HepG2 (cell line): Measurements from ENCODE around the gene CAD. TPM values are rescaled to one million over a fixed set of nuclear protein-coding genes. Genes with fewer than 3 reads are reported as not detected.

Experiments used
- AKAP8 ChIP-seq: sonication (generic); formaldehyde crosslinking; IDR thresholded peaks from 2 replicates; pipeline ENCODE4 v1.5.1; 2020; ENCODE audit warnings: mild to moderate bottlenecking, missing genetic modification reagents
- BHLHE40 ChIP-seq: IDR thresholded peaks from 2 replicates; pipeline ENCODE4 v1.6.1; 2011; ENCODE audit warnings: low read length, improper control_type of control experiment
- GATAD1 ChIP-seq: IDR thresholded peaks from 2 replicates; pipeline ENCODE4 v1.6.1; 2016; ENCODE audit warnings: missing genetic modification reagents, missing compliant biosample characterization
- HCFC1 ChIP-seq: fragments of 150-350 bp; IDR thresholded peaks from 2 replicates; pipeline ENCODE4 v1.6.1; 2014; ENCODE audit warnings: low read depth, low read length
- KAT8 ChIP-seq: IDR thresholded peaks from 2 replicates; pipeline ENCODE4 v1.6.1; 2016; ENCODE audit warnings: missing genetic modification reagents, missing compliant biosample characterization
- MEIS1 ChIP-seq: sonication (generic); formaldehyde crosslinking; IDR thresholded peaks from 2 replicates; pipeline ENCODE4 v1.9.0; 2021; ENCODE audit warnings: mild to moderate bottlenecking, missing genetic modification reagents, moderate library complexity, borderline replicate concordance
- MIXL1 ChIP-seq: IDR thresholded peaks from 2 replicates; pipeline ENCODE4 v1.6.1; 2016
- NONO ChIP-seq, 2 experiments: fragments of 450-650 bp in 1 of 2; sonication (generic) in 1 of 2; formaldehyde crosslinking in 1 of 2; IDR thresholded peaks in 1 of 2; conservative IDR thresholded peaks in 1 of 2; 2 replicates each; pipeline versions ENCODE4 v1.6.1 to v1.8.0; 2017 to 2022; ENCODE audit warnings: mild to moderate bottlenecking in 1 of 2, missing genetic modification reagents in 1 of 2, moderate library complexity in 1 of 2
- REL ChIP-seq: sonication (generic); formaldehyde crosslinking; conservative IDR thresholded peaks from 2 replicates; pipeline ENCODE4 v1.8.0; 2022; ENCODE audit warnings: mild to moderate bottlenecking, missing genetic modification reagents, moderate library complexity
- SAFB2 ChIP-seq: sonication (generic); formaldehyde crosslinking; IDR thresholded peaks from 2 replicates; pipeline ENCODE4 v1.5.1; 2020; ENCODE audit warnings: missing genetic modification reagents, low read depth, mild to moderate bottlenecking, borderline replicate concordance
- SKI ChIP-seq: fragments of 450-650 bp; IDR thresholded peaks from one replicate; pipeline ENCODE4 v1.6.1; 2018; ENCODE audit warnings: mild to moderate bottlenecking; ENCODE audit not compliant: partially characterized antibody
- SP1 ChIP-seq, 2 experiments: fragments of 450-650 bp in 1 of 2; sonication (generic) in 1 of 2; formaldehyde crosslinking in 1 of 2; IDR thresholded peaks; 2 replicates each; pipeline versions ENCODE4 v1.4.0 to v1.6.1; 2016 to 2020; ENCODE audit warnings: missing genetic modification reagents in 1 of 2
- TGIF2 ChIP-seq: IDR thresholded peaks from 2 replicates; pipeline ENCODE4 v1.6.1; 2016; ENCODE audit warnings: control low read depth, missing compliant biosample characterization
- TMF1 ChIP-seq: sonication (generic); formaldehyde crosslinking; IDR thresholded peaks from 2 replicates; pipeline ENCODE4 v1.8.1; 2022; ENCODE audit warnings: low read depth, missing genetic modification reagents
- ZBTB7A ChIP-seq: sonication (generic); formaldehyde crosslinking; IDR thresholded peaks from 2 replicates; pipeline ENCODE4 v1.8.0; 2022; ENCODE audit warnings: mild to moderate bottlenecking, missing genetic modification reagents
- ZC3H13 ChIP-seq: sonication (generic); formaldehyde crosslinking; IDR thresholded peaks from 2 replicates; pipeline ENCODE4 v1.8.1; 2023; ENCODE audit warnings: mild to moderate bottlenecking, missing genetic modification reagents, moderate library complexity
- ZKSCAN8 ChIP-seq: IDR thresholded peaks from 2 replicates; pipeline ENCODE4 v1.6.1; 2016; ENCODE audit warnings: borderline replicate concordance, missing genetic modification reagents, missing compliant biosample characterization
- ZNF225 ChIP-seq: sonication (generic); formaldehyde crosslinking; IDR thresholded peaks from 2 replicates; pipeline ENCODE4 v1.4.0; 2020; ENCODE audit warnings: mild to moderate bottlenecking, missing genetic modification reagents
- ZNF24 ChIP-seq: fragments of 450-650 bp; IDR thresholded peaks from 2 replicates; pipeline ENCODE4 v1.6.1; 2017; ENCODE audit warnings: antibody characterized with exemption, mild to moderate bottlenecking
- ZNF253 ChIP-seq: sonication (generic); formaldehyde crosslinking; IDR thresholded peaks from 2 replicates; pipeline ENCODE4 v1.8.0; 2022; ENCODE audit warnings: mild to moderate bottlenecking, missing genetic modification reagents, borderline replicate concordance
- ZNF562 ChIP-seq: sonication (generic); formaldehyde crosslinking; IDR thresholded peaks from 2 replicates; pipeline ENCODE4 v1.8.0; 2022; ENCODE audit warnings: missing genetic modification reagents, borderline replicate concordance
- ZNF746 ChIP-seq: sonication (generic); formaldehyde crosslinking; IDR thresholded peaks from 2 replicates; pipeline ENCODE4 v1.8.0; 2022; ENCODE audit warnings: mild to moderate bottlenecking, missing genetic modification reagents
- polyA plus RNA-seq, 8 experiments: library from polyadenylated mRNA; depleted of rRNA in 3 of 8; stranded (reverse) in 7 of 8; unstranded in 1 of 8; fragments of >200 nt; fragmentation: Illumina TruSeq in 4 of 8; extraction: Trizol in 4 of 8; gene quantifications; 2 replicates each; pipeline versions ENCODE4 v1.2.1 to v1.2.3, GENCODE V29; 2011 to 2016; ENCODE audit warnings: low read depth in 4 of 8, missing spikeins in 1 of 8, mixed read lengths in 1 of 8; ENCODE audit not compliant: insufficient read depth in 1 of 8
- total RNA-seq, 5 experiments: library from RNA; depleted of rRNA; stranded (reverse); fragments of >200 nt; fragmentation: Illumina TruSeq; extraction: Trizol; gene quantifications; 2 replicates each; pipeline ENCODE4 v1.2.3, GENCODE V29; 2016; ENCODE audit warnings: low read depth in 1 of 5
- TF ChIP-seq, protein P1 (sequence below): sonication (generic); formaldehyde crosslinking; IDR thresholded peaks from 2 replicates; pipeline ENCODE4 v1.4.0; 2020; ENCODE audit warnings: mild to moderate bottlenecking, missing genetic modification reagents
- TF ChIP-seq, protein P2 (sequence below): sonication (generic); formaldehyde crosslinking; conservative IDR thresholded peaks from 2 replicates; pipeline ENCODE4 v1.8.0; 2022; ENCODE audit warnings: low read depth, missing genetic modification reagents
- TF ChIP-seq, protein P3 (sequence below): sonication (generic); formaldehyde crosslinking; IDR thresholded peaks from 2 replicates; pipeline ENCODE4 v1.4.0; 2020; ENCODE audit warnings: missing genetic modification reagents

CAD gene
- total and polyA plus RNA-seq, 2 of the 13 experiments (the other 11 are each of a cell fraction or from before 2014, with no cell fraction given), result 21.7 to 37.0 TPM

DNA sequence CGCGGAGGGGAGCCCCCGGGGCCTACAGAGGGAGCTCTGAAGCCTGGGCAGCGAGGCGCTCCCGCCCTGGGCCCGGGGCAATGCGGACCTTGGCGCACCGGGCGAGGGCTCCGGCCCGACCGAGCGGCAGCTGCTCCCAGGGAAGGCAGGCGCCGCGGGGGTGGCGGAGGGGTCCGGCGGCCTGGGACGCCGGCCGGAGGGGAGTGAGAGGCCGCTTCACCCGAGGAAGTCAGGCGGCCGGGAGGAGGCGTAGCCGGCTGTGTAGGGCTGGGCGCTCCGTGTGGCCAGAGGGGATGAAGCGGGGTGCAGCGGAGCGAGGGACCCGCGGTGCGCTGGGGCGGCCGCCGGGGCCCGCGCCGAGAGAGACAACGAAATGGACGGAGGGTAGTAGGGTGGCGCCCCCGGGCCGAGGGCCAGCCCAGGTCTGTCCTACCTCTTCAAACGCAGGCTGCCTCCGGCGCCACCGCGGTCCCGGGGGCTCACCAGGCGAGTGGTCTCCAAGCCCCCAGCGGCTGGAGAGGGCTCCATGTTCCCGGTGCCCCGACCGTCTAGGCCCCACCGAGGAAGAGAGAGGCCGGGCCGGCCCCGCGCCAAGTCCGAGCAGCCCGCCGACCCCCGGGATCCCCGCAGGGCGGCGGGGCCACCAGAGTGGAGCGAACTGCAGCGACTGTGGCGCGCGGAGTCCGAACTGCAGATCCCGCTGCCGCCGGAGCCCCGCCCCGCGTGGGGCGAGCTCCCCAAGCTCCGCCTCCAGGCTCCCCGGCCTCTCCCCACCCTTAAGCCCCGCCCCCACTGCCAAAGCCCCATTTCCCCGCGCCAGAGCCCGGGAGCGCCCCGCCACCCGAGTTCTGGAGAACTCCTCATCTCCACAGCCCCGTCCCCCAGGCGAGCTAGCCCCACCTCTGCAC is 45.5 kb downstream of the CAD start, which contains the start of gene SLC30A3 (continued):
- TF ChIP-seq BHLHE40 (no peak), ZNF562 (no peak), AKAP8 (CRISPR knock-in tag) (no peak), SAFB2 (CRISPR knock-in tag) (no peak), ZNF225 (CRISPR knock-in tag) (no peak), ZNF24 (no peak), SKI (no peak), KAT8 (CRISPR knock-in tag) (no peak), ZC3H13 (CRISPR knock-in tag) (no peak), MEIS1 (CRISPR knock-in tag) (no peak), GATAD1 (CRISPR knock-in tag) (no peak), SP1 (IDR thresholded peaks at IDR 0.05) (no peak), SP1 (CRISPR knock-in tag; IDR thresholded peaks at IDR 0.05) (no peak), ZNF746 (CRISPR knock-in tag) (no peak), REL (no peak), ZNF253 (CRISPR knock-in tag) (0 out of 2 replicates have a peak, but pooled peaks have one; percentile 33), TGIF2 (CRISPR knock-in tag) (no peak), ZKSCAN8 (CRISPR knock-in tag) (no peak), NONO (IDR thresholded peaks at IDR 0.05) (no peak), NONO (CRISPR knock-in tag; conservative IDR thresholded peaks at IDR 0.05) (no peak), HCFC1 (no peak), ZBTB7A (CRISPR knock-in tag) (no peak), TMF1 (CRISPR knock-in tag) (no peak), MIXL1 (CRISPR knock-in tag) (no peak)
- TF ChIP-seq, protein P1, sequence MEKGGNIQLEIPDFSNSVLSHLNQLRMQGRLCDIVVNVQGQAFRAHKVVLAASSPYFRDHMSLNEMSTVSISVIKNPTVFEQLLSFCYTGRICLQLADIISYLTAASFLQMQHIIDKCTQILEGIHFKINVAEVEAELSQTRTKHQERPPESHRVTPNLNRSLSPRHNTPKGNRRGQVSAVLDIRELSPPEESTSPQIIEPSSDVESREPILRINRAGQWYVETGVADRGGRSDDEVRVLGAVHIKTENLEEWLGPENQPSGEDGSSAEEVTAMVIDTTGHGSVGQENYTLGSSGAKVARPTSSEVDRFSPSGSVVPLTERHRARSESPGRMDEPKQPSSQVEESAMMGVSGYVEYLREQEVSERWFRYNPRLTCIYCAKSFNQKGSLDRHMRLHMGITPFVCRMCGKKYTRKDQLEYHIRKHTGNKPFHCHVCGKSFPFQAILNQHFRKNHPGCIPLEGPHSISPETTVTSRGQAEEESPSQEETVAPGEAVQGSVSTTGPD (CRISPR knock-in tag), result no peak
- TF ChIP-seq, protein P2, sequence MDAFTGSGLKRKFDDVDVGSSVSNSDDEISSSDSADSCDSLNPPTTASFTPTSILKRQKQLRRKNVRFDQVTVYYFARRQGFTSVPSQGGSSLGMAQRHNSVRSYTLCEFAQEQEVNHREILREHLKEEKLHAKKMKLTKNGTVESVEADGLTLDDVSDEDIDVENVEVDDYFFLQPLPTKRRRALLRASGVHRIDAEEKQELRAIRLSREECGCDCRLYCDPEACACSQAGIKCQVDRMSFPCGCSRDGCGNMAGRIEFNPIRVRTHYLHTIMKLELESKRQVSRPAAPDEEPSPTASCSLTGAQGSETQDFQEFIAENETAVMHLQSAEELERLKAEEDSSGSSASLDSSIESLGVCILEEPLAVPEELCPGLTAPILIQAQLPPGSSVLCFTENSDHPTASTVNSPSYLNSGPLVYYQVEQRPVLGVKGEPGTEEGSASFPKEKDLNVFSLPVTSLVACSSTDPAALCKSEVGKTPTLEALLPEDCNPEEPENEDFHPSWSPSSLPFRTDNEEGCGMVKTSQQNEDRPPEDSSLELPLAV, result no peak
- TF ChIP-seq, protein P3, sequence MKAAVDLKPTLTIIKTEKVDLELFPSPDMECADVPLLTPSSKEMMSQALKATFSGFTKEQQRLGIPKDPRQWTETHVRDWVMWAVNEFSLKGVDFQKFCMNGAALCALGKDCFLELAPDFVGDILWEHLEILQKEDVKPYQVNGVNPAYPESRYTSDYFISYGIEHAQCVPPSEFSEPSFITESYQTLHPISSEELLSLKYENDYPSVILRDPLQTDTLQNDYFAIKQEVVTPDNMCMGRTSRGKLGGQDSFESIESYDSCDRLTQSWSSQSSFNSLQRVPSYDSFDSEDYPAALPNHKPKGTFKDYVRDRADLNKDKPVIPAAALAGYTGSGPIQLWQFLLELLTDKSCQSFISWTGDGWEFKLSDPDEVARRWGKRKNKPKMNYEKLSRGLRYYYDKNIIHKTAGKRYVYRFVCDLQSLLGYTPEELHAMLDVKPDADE (CRISPR knock-in tag), result no peak
